ENCODE results near the gene ZNF638.

GRCh38 chr2:71372042-71372441, 40.5 kb downstream of the ZNF638 start:
- TF ChIP-seq, protein P1, sequence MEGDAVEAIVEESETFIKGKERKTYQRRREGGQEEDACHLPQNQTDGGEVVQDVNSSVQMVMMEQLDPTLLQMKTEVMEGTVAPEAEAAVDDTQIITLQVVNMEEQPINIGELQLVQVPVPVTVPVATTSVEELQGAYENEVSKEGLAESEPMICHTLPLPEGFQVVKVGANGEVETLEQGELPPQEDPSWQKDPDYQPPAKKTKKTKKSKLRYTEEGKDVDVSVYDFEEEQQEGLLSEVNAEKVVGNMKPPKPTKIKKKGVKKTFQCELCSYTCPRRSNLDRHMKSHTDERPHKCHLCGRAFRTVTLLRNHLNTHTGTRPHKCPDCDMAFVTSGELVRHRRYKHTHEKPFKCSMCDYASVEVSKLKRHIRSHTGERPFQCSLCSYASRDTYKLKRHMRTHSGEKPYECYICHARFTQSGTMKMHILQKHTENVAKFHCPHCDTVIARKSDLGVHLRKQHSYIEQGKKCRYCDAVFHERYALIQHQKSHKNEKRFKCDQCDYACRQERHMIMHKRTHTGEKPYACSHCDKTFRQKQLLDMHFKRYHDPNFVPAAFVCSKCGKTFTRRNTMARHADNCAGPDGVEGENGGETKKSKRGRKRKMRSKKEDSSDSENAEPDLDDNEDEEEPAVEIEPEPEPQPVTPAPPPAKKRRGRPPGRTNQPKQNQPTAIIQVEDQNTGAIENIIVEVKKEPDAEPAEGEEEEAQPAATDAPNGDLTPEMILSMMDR (IDR thresholded peaks at IDR 0.05) = no peak
- TF ChIP-seq POLR2A (IDR thresholded peaks at IDR 0.05) = no peak

Data from thyroid gland (tissue), 4 donors.